GM12874 (cell line): ENCODE data around the gene AOC3.

Source experiments
- TF ChIP-seq, protein P1 (sequence below): IDR thresholded peaks from 2 replicates; pipeline ENCODE4 v1.5.1; 2011; ENCODE audit warnings: low read depth, mild to moderate bottlenecking, control low read depth, low read length, moderate library complexity; ENCODE audit not compliant: insufficient read depth

AOC3 gene

DNA sequence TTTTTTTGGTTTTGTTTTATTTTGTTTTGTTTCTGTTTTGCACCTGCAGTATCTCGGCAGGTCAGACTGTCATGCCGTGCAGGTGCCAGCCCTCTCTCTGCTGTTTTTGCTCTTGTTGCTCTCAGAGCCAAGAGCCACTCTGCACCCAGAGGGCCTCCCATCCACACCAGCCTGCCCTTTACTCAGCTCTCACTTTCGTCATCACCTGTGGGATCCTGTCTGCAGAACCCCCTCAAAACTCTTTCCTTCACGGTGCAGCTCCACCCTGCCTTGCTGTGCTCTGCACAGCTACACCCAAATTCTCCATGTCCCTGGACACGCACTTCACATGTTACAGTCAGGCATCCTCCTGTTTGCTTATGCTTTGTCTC is 2.6 kb downstream of the AOC3 start:
- TF ChIP-seq, protein P1, sequence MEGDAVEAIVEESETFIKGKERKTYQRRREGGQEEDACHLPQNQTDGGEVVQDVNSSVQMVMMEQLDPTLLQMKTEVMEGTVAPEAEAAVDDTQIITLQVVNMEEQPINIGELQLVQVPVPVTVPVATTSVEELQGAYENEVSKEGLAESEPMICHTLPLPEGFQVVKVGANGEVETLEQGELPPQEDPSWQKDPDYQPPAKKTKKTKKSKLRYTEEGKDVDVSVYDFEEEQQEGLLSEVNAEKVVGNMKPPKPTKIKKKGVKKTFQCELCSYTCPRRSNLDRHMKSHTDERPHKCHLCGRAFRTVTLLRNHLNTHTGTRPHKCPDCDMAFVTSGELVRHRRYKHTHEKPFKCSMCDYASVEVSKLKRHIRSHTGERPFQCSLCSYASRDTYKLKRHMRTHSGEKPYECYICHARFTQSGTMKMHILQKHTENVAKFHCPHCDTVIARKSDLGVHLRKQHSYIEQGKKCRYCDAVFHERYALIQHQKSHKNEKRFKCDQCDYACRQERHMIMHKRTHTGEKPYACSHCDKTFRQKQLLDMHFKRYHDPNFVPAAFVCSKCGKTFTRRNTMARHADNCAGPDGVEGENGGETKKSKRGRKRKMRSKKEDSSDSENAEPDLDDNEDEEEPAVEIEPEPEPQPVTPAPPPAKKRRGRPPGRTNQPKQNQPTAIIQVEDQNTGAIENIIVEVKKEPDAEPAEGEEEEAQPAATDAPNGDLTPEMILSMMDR, result no peak

DNA sequence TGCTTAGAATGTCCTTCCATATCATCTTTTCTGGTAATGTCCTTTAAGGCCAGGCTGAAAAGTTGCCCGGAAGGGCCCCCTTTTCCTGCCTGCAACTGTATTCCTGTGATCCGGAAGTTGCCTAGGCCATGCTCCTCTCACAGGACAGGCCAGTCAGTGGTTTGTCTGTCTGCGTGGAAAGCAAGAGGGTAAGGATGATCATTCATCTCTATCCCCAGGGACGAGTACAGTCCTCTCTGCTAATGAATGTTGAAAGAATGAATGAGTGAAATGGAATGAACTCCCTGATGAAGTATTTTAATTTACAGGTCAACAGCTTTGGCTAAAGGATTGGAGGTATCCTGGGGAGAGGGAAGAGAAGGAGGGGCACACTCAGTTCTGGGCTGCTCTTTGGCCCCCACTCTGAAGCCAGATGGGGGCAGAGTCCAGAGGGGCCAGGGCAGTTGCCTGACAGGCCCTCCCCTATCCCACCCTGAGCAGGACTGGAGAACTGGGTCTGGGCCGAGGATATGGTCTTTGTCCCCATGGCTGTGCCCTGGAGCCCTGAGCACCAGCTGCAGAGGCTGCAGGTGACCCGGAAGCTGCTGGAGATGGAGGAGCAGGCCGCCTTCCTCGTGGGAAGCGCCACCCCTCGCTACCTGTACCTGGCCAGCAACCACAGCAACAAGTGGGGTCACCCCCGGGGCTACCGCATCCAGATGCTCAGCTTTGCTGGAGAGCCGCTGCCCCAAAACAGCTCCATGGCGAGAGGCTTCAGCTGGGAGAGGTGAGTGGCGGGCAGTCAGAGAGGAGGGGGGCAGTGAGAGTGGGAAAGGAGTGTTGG is 3.2 kb downstream of the AOC3 start:
- TF ChIP-seq, protein P1, result no peak

DNA sequence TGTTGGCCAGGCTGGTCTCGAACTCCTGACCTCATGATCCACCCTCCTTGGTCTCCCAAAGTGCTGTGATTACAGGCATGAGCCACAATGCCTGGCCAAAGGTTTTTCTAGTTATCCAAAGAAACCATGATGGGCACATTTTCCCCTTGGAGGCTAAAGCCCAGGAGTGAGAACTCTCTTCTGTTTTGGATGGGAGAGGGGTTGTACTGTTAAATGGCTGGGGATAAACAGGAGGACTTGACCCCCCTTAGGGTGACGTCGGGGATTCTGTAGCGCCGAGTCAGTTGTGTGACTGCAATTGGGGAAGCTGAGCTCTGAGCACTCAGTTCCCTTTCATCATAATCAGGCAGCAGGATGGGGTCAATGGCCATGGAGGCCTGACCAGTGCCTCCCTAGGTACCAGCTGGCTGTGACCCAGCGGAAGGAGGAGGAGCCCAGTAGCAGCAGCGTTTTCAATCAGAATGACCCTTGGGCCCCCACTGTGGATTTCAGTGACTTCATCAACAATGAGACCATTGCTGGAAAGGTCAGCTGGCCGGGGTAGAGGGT is 4.1 kb downstream of the AOC3 start:
- TF ChIP-seq, protein P1, result no peak

DNA sequence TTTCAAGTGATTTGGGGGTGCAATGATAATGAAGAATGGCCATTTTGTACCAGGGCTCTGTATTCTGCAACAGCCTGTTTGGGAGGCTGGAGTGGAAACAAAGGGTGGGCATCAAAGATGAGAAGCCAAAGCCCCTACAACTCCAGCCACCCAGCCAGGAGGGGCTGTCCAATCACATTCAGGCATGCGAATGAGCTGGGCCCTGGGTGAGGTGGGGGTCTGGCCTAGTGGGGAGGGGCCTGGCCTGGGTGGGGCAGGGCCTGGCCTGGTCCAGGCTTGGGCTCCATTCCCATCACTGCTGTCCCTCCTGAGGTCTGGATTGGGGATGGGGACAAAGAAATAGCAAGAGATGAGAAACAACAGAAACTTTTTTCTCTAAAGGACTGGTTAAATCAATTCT is 6.4 kb downstream of the AOC3 start:
- TF ChIP-seq, protein P1, result no peak

DNA sequence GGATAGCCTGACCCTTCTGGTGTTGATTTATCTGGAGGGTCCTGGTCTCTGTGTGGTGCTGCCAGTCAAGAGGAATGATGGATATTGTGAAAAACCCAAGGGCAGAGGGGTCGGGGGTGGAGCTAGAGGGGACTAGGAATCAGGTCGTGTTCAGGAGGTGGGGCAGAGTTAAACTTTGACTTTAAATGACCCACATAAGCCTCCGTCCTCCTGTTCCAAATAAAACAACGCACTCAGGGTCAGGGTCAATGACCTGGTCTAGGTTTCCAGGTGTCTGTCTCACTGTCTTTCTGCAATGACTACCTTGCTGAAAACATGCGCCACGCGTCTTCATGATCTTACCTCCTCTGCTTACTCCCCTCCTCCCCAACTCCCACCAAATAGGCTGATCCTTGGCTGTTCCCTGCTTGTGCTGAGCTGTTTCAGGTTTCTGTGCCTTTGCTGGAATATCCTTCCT is 14.7 kb downstream of the AOC3 start:
- TF ChIP-seq, protein P1, result no peak

DNA sequence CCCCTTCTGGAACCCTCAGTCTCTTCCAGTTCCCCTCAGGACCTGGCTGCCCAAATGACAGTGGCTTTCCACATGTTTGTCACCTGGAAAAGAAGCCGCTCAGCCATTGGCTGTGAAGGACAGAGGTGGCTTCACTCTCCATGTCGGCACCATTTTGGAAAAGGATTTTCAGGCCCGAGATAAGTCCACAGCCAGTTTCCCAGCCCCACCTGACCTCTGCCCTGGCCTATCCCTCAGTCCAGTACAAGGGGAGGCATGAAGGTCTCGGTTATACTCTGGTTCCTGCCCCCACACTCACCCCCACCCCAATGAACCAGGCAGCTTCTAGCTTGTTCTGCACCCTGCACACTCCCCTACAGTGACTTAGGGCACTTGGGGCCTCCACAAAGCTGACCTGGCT is 15.2 kb downstream of the AOC3 start:
- TF ChIP-seq, protein P1, result no peak

DNA sequence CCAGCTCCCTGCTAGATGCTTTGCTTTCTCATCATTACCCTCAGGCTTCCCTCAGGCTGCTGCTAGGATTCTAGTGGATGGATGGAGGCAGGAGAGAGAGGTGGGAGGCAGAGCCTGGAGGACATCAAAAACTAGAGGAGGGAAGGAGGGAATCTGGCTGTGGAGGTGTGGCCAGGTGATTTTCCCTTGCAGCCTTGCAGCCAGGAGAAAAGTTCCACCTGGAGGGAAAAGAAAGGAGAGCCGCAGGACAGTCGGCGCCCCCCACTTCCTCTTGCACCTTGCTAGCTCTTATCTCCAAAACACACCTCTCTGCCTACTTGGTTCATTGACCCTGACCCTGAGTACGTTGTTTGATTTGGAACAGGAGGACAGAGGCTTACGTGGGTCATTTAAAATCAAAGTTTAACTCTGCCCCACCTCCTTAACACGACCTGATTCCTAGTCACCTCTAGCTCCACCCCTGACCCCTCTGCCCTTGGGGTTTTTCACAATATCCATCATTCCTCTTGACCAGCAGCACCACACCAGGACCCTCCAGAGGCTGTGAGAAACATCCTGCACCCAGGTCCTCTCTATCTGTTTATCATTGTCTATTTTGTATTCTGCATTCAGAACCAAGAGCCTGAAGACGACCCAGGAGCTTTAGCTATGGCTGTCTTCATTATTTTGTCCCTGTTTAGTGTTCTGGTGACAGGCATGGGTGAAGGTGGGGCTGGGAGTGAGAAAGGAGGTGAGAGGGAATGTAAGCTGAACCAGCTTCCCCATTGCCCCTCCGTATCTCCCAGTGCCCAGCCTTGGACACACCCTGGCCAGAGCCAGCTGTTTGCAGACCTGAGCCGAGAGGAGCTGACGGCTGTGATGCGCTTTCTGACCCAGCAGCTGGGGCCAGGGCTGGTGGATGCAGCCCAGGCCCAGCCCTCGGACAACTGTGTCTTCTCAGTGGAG is 15.9 kb downstream of the AOC3 start:
- TF ChIP-seq, protein P1, result no peak
